ENCODE results near the gene EHD1. TPM values are rescaled to one million over a fixed set of nuclear protein-coding genes. Genes with fewer than 3 reads are reported as not detected.

EHD1 gene
- total and polyA plus RNA-seq, 2 experiments from 2014 or later, result 70.0 to 119 TPM

GRCh38 chr11:64869571-64870175, 8.7 kb downstream of the EHD1 start:
- H3K27ac ChIP-seq, result peak overlapping the region; percentile 97
- peaks cover 61% of the 10 kb centered on the region for H3K4me1 ChIP-seq (ENCODE audit: low read depth)
- H3K36me3 ChIP-seq, result peaks cover 5% of the 10 kb centered on the region
- no peak overlapping the region for H3K4me3 ChIP-seq
- no peaks in the 10 kb centered on the region for H3K9me3 ChIP-seq (ENCODE audit: low read depth)
- peak in 1 of 2 donors; percentile 67 for DNase-seq (ENCODE audit: low read depth in 1 of 2, low spot score in 1 of 2)
- H3K27me3 ChIP-seq, result no peaks in the 10 kb centered on the region
- peak; percentile 44 for TF ChIP-seq CTCF (IDR thresholded peaks at IDR 0.05; ENCODE audit: low read depth, low read length)

GRCh38 chr11:64868904-64869570, 9.4 kb downstream of the EHD1 start:
- DNase-seq (ENCODE audit: low read depth in 1 of 2, low spot score in 1 of 2), result peak; percentile 65 to 78
- Histone ChIP-seq H3K9me3 (ENCODE audit: low read depth) (no peaks in the 10 kb centered on the region), H3K4me3 (no peak overlapping the region), H3K27me3 (no peaks in the 10 kb centered on the region), H3K4me1 (ENCODE audit: low read depth) (peaks cover 64% of the 10 kb centered on the region), H3K27ac (peak overlapping the region; percentile 97), H3K36me3 (peaks cover 5% of the 10 kb centered on the region)
- TF ChIP-seq CTCF (IDR thresholded peaks at IDR 0.05; ENCODE audit: low read depth, low read length), result no peak

- no peak overlapping the region for H3K4me3 ChIP-seq
- no peaks in the 10 kb centered on the region for H3K9me3 ChIP-seq (ENCODE audit: low read depth)
- no peaks in the 10 kb centered on the region for H3K27me3 ChIP-seq
- TF ChIP-seq CTCF (IDR thresholded peaks at IDR 0.05; ENCODE audit: low read depth, low read length), result no peak
- no peak for DNase-seq (ENCODE audit: low read depth in 1 of 2, low spot score in 1 of 2)
- peaks cover 72% of the 10 kb centered on the region for H3K4me1 ChIP-seq (ENCODE audit: low read depth)
- H3K27ac ChIP-seq, result peak overlapping the region; percentile 97
- H3K36me3 ChIP-seq, result peaks cover under 1% of the 10 kb centered on the region
These were observed 10.5 kb downstream of the EHD1 start for GRCh38 chr11:64867748-64868462.

- Histone ChIP-seq H3K4me1 (ENCODE audit: low read depth) (peaks cover 57% of the 10 kb centered on the region), H3K27ac (no peak overlapping the region)
- no peak for TF ChIP-seq CTCF (IDR thresholded peaks at IDR 0.05; ENCODE audit: low read depth, low read length)
These were observed 12.3 kb downstream of the EHD1 start for GRCh38 chr11:64866173-64866491.

GRCh38 chr11:64865286-64866172, 12.9 kb downstream of the EHD1 start:
- no peaks in the 10 kb centered on the region for H3K27me3 ChIP-seq
- TF ChIP-seq CTCF (IDR thresholded peaks at IDR 0.05; ENCODE audit: low read depth, low read length), result no peak
- H3K27ac ChIP-seq, result peak overlapping the region; percentile 94
- H3K36me3 ChIP-seq, result no peaks in the 10 kb centered on the region
- H3K9me3 ChIP-seq (ENCODE audit: low read depth), result no peaks in the 10 kb centered on the region
- DNase-seq (ENCODE audit: low read depth in 1 of 2, low spot score in 1 of 2), result peak in 1 of 2 donors; percentile 30
- no peak overlapping the region for H3K4me3 ChIP-seq
- peaks cover 53% of the 10 kb centered on the region for H3K4me1 ChIP-seq (ENCODE audit: low read depth)

More at GRCh38 chr11:64866173-64866491, 12.3 kb downstream of the EHD1 start:
- H3K36me3 ChIP-seq, result no peaks in the 10 kb centered on the region
- H3K27me3 ChIP-seq, result no peaks in the 10 kb centered on the region
- no peaks in the 10 kb centered on the region for H3K9me3 ChIP-seq (ENCODE audit: low read depth)
- no peak overlapping the region for H3K4me3 ChIP-seq
- no peak for DNase-seq (ENCODE audit: low read depth in 1 of 2, low spot score in 1 of 2)
